CD8-positive, alpha-beta memory T cell (primary cell): ENCODE measurements around the gene NRAP. TPM values are rescaled to one million over a fixed set of nuclear protein-coding genes. Genes with fewer than 3 reads are reported as not detected.

Source experiments
- CTCF ChIA-PET: fragments of 350-600 bp; sonication (Branson Sonifier 250); formaldehyde crosslinking; loops from one replicate; lab custom pipeline; 2021; ENCODE audit warnings: antibody characterized with exemption; lab: Charles Lee
- POLR2A ChIA-PET: fragments of 350-600 bp; sonication (Branson Sonifier 250); formaldehyde crosslinking; loops from one replicate; lab custom pipeline; 2021; ENCODE audit warnings: antibody characterized with exemption; lab: Charles Lee
- DNase-seq, 5 donors: peaks; one replicate each; pipeline versions ENCODE4 v3.0.0 to v3.0.0-alpha.2; 2020 to 2022; ENCODE audit warnings: mixed read lengths in 1 of 5
- H3K27ac ChIP-seq: one replicate; pipeline ENCODE4 v1.7.0; 2013; ENCODE audit warnings: low read depth, mild to moderate bottlenecking, low read length, moderate library complexity
- H3K27me3 ChIP-seq: 2 replicates; pipeline ENCODE4 v1.7.0; 2013; ENCODE audit warnings: low read length, mild to moderate bottlenecking; ENCODE audit not compliant: insufficient read depth, poor library complexity, severe bottlenecking
- H3K36me3 ChIP-seq: 2 replicates; pipeline ENCODE4 v1.7.0; 2013; ENCODE audit warnings: mild to moderate bottlenecking, low read length, moderate library complexity; ENCODE audit not compliant: insufficient read depth
- H3K4me1 ChIP-seq: 2 replicates; pipeline ENCODE4 v1.7.0; 2013; ENCODE audit warnings: mild to moderate bottlenecking, low read length, moderate library complexity; ENCODE audit not compliant: insufficient read depth
- H3K4me3 ChIP-seq: 2 replicates; pipeline ENCODE4 v1.7.0; 2013; ENCODE audit warnings: mild to moderate bottlenecking, low read length
- H3K9me3 ChIP-seq: 2 replicates; pipeline ENCODE4 v1.7.0; 2013; ENCODE audit warnings: mild to moderate bottlenecking, low read length
- H3K27ac Mint-ChIP-seq, 8 donors: one replicate each; pipeline ENCODE4 v1.8.0; 2020 to 2021; ENCODE audit warnings: mixed read lengths in 8 of 8, mild to moderate bottlenecking in 6 of 8, inconsistent platforms in 3 of 8, moderate library complexity in 3 of 8
- H3K27me3 Mint-ChIP-seq, 2 donors: one replicate each; pipeline ENCODE4 v1.8.0; 2020 to 2021; ENCODE audit warnings: mixed read lengths in 2 of 2, mild to moderate bottlenecking in 1 of 2, moderate library complexity in 1 of 2
- H3K36me3 Mint-ChIP-seq, 3 donors: one replicate each; pipeline ENCODE4 v1.8.0; 2020 to 2021; ENCODE audit warnings: mixed read lengths in 3 of 3, inconsistent platforms in 1 of 3, mild to moderate bottlenecking in 1 of 3
- H3K4me1 Mint-ChIP-seq, 3 donors: one replicate each; pipeline ENCODE4 v1.8.0; 2020 to 2021; ENCODE audit warnings: mixed read lengths in 3 of 3, inconsistent platforms in 1 of 3, mild to moderate bottlenecking in 1 of 3
- H3K4me3 Mint-ChIP-seq, 7 donors: one replicate each; pipeline ENCODE4 v1.8.0; 2020 to 2021; ENCODE audit warnings: mixed read lengths in 7 of 7, mild to moderate bottlenecking in 6 of 7, moderate library complexity in 4 of 7, inconsistent platforms in 2 of 7
- H3K9me3 Mint-ChIP-seq, 5 donors: one replicate each; pipeline ENCODE4 v1.8.0; 2020 to 2022; ENCODE audit warnings: mixed read lengths in 5 of 5, mild to moderate bottlenecking in 3 of 5, moderate library complexity in 2 of 5, inconsistent platforms in 1 of 5
- polyA plus RNA-seq: library from polyadenylated mRNA; unstranded; fragments of 300-500 nt; fragmentation: Illumina TruSeq; gene quantifications from one replicate; pipeline ENCODE4 v1.2.3, GENCODE V29; 2021
- total RNA-seq, 2 experiments: library from RNA; stranded (reverse); gene quantifications; one replicate each; pipeline ENCODE4 v1.2.3, GENCODE V29; 2021

The NRAP gene
- total and polyA plus RNA-seq, 3 experiments from 2014 or later = not detected

- DNase-seq = no peak
- no peaks in the 10 kb centered on the region for H3K4me1 ChIP-seq
- no peaks in the 10 kb centered on the region for H3K9me3 Mint-ChIP-seq
- H3K4me3 Mint-ChIP-seq = no peak overlapping the region
- H3K36me3 Mint-ChIP-seq = no peaks in the 10 kb centered on the region
- H3K4me3 ChIP-seq = no peak overlapping the region
- H3K4me1 Mint-ChIP-seq = no peaks in the 10 kb centered on the region
- CTCF ChIA-PET = interaction anchor here (1.3 kb wide), 1 partner anchor 20 kb away, joined by 4 read pairs; no protein-coding TSS in a partner anchor
- no peak overlapping the region for H3K27ac Mint-ChIP-seq
- no peaks in the 10 kb centered on the region for H3K27me3 ChIP-seq
- POLR2A ChIA-PET = no interaction called here
- no peaks in the 10 kb centered on the region for H3K9me3 ChIP-seq
- no peak overlapping the region for H3K27ac ChIP-seq
- no peaks in the 10 kb centered on the region for H3K36me3 ChIP-seq
- peaks cover 8 to 29% of the 10 kb centered on the region in 2 donors for H3K27me3 Mint-ChIP-seq
Measured at GRCh38 chr10:113583571-113583970, 80.3 kb downstream of the NRAP start.

- ChIA-PET CTCF (no interaction called here), POLR2A (no interaction called here)
- Mint-ChIP-seq H3K27ac (no peak overlapping the region), H3K9me3 (no peaks in the 10 kb centered on the region), H3K36me3 (no peaks in the 10 kb centered on the region), H3K27me3 (peaks cover 11 to 25% of the 10 kb centered on the region in 2 donors), H3K4me3 (no peak overlapping the region), H3K4me1 (no peaks in the 10 kb centered on the region)
- Histone ChIP-seq H3K4me1 (no peaks in the 10 kb centered on the region), H3K27ac (no peak overlapping the region), H3K4me3 (no peak overlapping the region), H3K27me3 (no peaks in the 10 kb centered on the region), H3K36me3 (no peaks in the 10 kb centered on the region), H3K9me3 (no peaks in the 10 kb centered on the region)
- no peak for DNase-seq
Measured at GRCh38 chr10:113581092-113581491, 82.7 kb downstream of the NRAP start.

- Histone ChIP-seq H3K27me3 (no peaks in the 10 kb centered on the region), H3K27ac (no peak overlapping the region), H3K4me3 (no peak overlapping the region), H3K36me3 (no peaks in the 10 kb centered on the region), H3K9me3 (no peaks in the 10 kb centered on the region), H3K4me1 (no peaks in the 10 kb centered on the region)
- H3K36me3 Mint-ChIP-seq = no peaks in the 10 kb centered on the region
- ChIA-PET CTCF (no interaction called here), POLR2A (no interaction called here)
- H3K27me3 Mint-ChIP-seq = peaks cover 11 to 15% of the 10 kb centered on the region in 2 donors
- H3K27ac Mint-ChIP-seq = no peak overlapping the region
- no peaks in the 10 kb centered on the region for H3K4me1 Mint-ChIP-seq
- DNase-seq = no peak
- no peaks in the 10 kb centered on the region for H3K9me3 Mint-ChIP-seq
- H3K4me3 Mint-ChIP-seq = no peak overlapping the region
Measured at GRCh38 chr10:113578773-113579172, 85.1 kb downstream of the NRAP start.

GRCh38 chr10:113576852-113577251, 87.0 kb downstream of the NRAP start:
- no peak overlapping the region for H3K27ac Mint-ChIP-seq
- no peak overlapping the region for H3K4me3 Mint-ChIP-seq
- ChIA-PET CTCF (no interaction called here), POLR2A (no interaction called here)
- no peaks in the 10 kb centered on the region for H3K4me1 Mint-ChIP-seq
- Histone ChIP-seq H3K4me1 (no peaks in the 10 kb centered on the region), H3K36me3 (no peaks in the 10 kb centered on the region), H3K27ac (no peak overlapping the region), H3K4me3 (no peak overlapping the region), H3K27me3 (no peaks in the 10 kb centered on the region), H3K9me3 (no peaks in the 10 kb centered on the region)
- no peak for DNase-seq
- H3K36me3 Mint-ChIP-seq = no peaks in the 10 kb centered on the region
- peaks cover 11 to 14% of the 10 kb centered on the region in 2 donors for H3K27me3 Mint-ChIP-seq
- no peaks in the 10 kb centered on the region for H3K9me3 Mint-ChIP-seq

GRCh38 chr10:113573368-113573767, 90.5 kb downstream of the NRAP start:
- Mint-ChIP-seq H3K4me3 (no peak overlapping the region), H3K27me3 (peaks cover 4% of the 10 kb centered on the region in 2 donors), H3K27ac (no peak overlapping the region), H3K9me3 (no peaks in the 10 kb centered on the region), H3K36me3 (no peaks in the 10 kb centered on the region), H3K4me1 (no peaks in the 10 kb centered on the region)
- no peak overlapping the region for H3K27ac ChIP-seq
- POLR2A ChIA-PET = no interaction called here
- H3K4me3 ChIP-seq = no peak overlapping the region
- H3K36me3 ChIP-seq = no peaks in the 10 kb centered on the region
- CTCF ChIA-PET = interaction anchor here (3.2 kb wide), 1 partner anchor 9 kb away, joined by 16 read pairs; no protein-coding TSS in a partner anchor
- H3K27me3 ChIP-seq = no peaks in the 10 kb centered on the region
- no peaks in the 10 kb centered on the region for H3K4me1 ChIP-seq
- no peaks in the 10 kb centered on the region for H3K9me3 ChIP-seq
- DNase-seq = no peak

GRCh38 chr10:113572520-113573290, 91.1 kb downstream of the NRAP start:
- CTCF ChIA-PET = interaction anchor here (3.2 kb wide), 1 partner anchor 9 kb away, joined by 16 read pairs; no protein-coding TSS in a partner anchor
- H3K4me3 Mint-ChIP-seq = no peak overlapping the region
- H3K36me3 Mint-ChIP-seq = no peaks in the 10 kb centered on the region
- H3K36me3 ChIP-seq = no peaks in the 10 kb centered on the region
- no peaks in the 10 kb centered on the region for H3K27me3 ChIP-seq
- H3K27me3 Mint-ChIP-seq = peaks cover 6 to 7% of the 10 kb centered on the region in 2 donors
- DNase-seq = no peak
- no peaks in the 10 kb centered on the region for H3K9me3 ChIP-seq
- H3K4me1 Mint-ChIP-seq = no peaks in the 10 kb centered on the region
- no peak overlapping the region for H3K27ac ChIP-seq
- no peaks in the 10 kb centered on the region for H3K4me1 ChIP-seq
- POLR2A ChIA-PET = no interaction called here
- H3K4me3 ChIP-seq = no peak overlapping the region
- H3K27ac Mint-ChIP-seq = no peak overlapping the region
- no peaks in the 10 kb centered on the region for H3K9me3 Mint-ChIP-seq

- Mint-ChIP-seq H3K4me1 (no peaks in the 10 kb centered on the region), H3K9me3 (no peaks in the 10 kb centered on the region), H3K27me3 (peaks cover 3 to 6% of the 10 kb centered on the region in 2 donors), H3K36me3 (no peaks in the 10 kb centered on the region), H3K27ac (no peak overlapping the region), H3K4me3 (no peak overlapping the region)
- H3K36me3 ChIP-seq = no peaks in the 10 kb centered on the region
- H3K27ac ChIP-seq = no peak overlapping the region
- ChIA-PET CTCF (no interaction called here), POLR2A (no interaction called here)
- no peaks in the 10 kb centered on the region for H3K27me3 ChIP-seq
- DNase-seq = no peak
- no peaks in the 10 kb centered on the region for H3K9me3 ChIP-seq
- no peaks in the 10 kb centered on the region for H3K4me1 ChIP-seq
- H3K4me3 ChIP-seq = no peak overlapping the region
Measured at GRCh38 chr10:113569576-113569975, 94.3 kb downstream of the NRAP start.

- no peaks in the 10 kb centered on the region for H3K4me1 ChIP-seq
- ChIA-PET POLR2A (no interaction called here), CTCF (no interaction called here)
- no peak for DNase-seq
- H3K27me3 ChIP-seq = no peaks in the 10 kb centered on the region
- no peaks in the 10 kb centered on the region for H3K36me3 ChIP-seq
- H3K27me3 Mint-ChIP-seq = peaks cover 3 to 5% of the 10 kb centered on the region in 2 donors
- H3K4me3 ChIP-seq = no peak overlapping the region
- H3K27ac Mint-ChIP-seq = no peak overlapping the region
- peaks cover 0 to 5% (median 5%) of the 10 kb centered on the region in 3 donors for H3K4me1 Mint-ChIP-seq
- no peak overlapping the region for H3K27ac ChIP-seq
- H3K9me3 Mint-ChIP-seq = no peaks in the 10 kb centered on the region
- no peaks in the 10 kb centered on the region for H3K9me3 ChIP-seq
- no peak overlapping the region for H3K4me3 Mint-ChIP-seq
- no peaks in the 10 kb centered on the region for H3K36me3 Mint-ChIP-seq
Measured at GRCh38 chr10:113566888-113567287, 97.0 kb downstream of the NRAP start.
